ENCODE measurements around the gene LYST.

Gene LYST

DNA sequence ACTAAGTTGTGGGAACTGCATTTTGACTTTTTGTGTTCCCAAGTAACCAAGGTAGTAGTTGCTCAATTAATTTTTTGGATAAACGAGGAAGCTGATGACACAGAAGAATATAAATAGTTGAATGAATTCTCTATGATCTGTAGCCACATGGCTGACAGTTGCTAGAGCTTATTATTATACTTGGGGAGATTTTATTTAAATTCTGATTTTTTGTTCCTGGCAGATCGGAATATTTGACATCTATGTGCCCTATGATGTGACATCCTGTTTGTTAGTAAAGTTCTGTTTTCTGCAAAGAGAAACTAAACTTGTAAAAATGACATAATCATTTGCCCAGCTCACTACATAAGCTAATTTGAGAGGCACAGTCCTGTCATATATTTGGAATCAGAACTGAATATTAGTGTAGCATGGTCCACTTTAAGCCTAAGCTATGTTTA, 9.7 kb upstream of the LYST start:
- no peaks in the 10 kb centered on the region for H3K4me1 ChIP-seq (ENCODE audit: control insufficient read depth in 1 of 2, insufficient read depth in 2 of 2, low read length in 2 of 2)
- H2BK120ac ChIP-seq (ENCODE audit: insufficient read depth, low read length, poor library complexity) = no peak overlapping the region
- no peak overlapping the region for H3K18ac ChIP-seq (ENCODE audit: low read length)
- H3K23ac ChIP-seq (ENCODE audit: low read length) = no peak overlapping the region
- H3K9ac ChIP-seq (ENCODE audit: low read length) = no peak overlapping the region
- no peak overlapping the region for H2BK5ac ChIP-seq (ENCODE audit: low read depth, low read length, poor library complexity)
- no peak overlapping the region for H3K14ac ChIP-seq (ENCODE audit: low read length)
- no peaks in the 10 kb centered on the region for H3K27me3 ChIP-seq (ENCODE audit: insufficient read depth, low read length)
- no peak overlapping the region for H2AFZ ChIP-seq (ENCODE audit: insufficient read depth, low read length, poor library complexity)
- no peak overlapping the region for H4K8ac ChIP-seq (ENCODE audit: low read depth, low read length)
- H2BK12ac ChIP-seq (ENCODE audit: low read length) = no peak overlapping the region
- H3K9me3 ChIP-seq (ENCODE audit: insufficient read depth, low read depth, low read length) = no peaks in the 10 kb centered on the region
- no peaks in the 10 kb centered on the region for H3K36me3 ChIP-seq (ENCODE audit: control insufficient read depth in 1 of 2, insufficient read depth in 2 of 2, low read length in 2 of 2)
- H3K79me1 ChIP-seq (ENCODE audit: low read length) = no peaks in the 10 kb centered on the region
- no peak overlapping the region for H2AK5ac ChIP-seq (ENCODE audit: low read length)
- H4K12ac ChIP-seq (ENCODE audit: low read depth, low read length) = no peak overlapping the region
- no peak overlapping the region for H3K4me3 ChIP-seq (ENCODE audit: low read depth, low read length)
- H3K79me2 ChIP-seq (ENCODE audit: control insufficient read depth, insufficient read depth, low read length, poor library complexity) = no peaks in the 10 kb centered on the region
- H3K4me2 ChIP-seq (ENCODE audit: low read length) = no peak overlapping the region
- no peak overlapping the region for H4K91ac ChIP-seq (ENCODE audit: low read depth, low read length)
- no peak for DNase-seq
- H3K27ac ChIP-seq (ENCODE audit: low read depth, low read length) = no peak overlapping the region
- no CpG with 5 or more reads among the region's 2 CpGs for WGBS (ENCODE audit: extremely low coverage, insufficient coverage, insufficient read length)
- H3K4ac ChIP-seq (ENCODE audit: low read depth, low read length) = no peak overlapping the region

DNA sequence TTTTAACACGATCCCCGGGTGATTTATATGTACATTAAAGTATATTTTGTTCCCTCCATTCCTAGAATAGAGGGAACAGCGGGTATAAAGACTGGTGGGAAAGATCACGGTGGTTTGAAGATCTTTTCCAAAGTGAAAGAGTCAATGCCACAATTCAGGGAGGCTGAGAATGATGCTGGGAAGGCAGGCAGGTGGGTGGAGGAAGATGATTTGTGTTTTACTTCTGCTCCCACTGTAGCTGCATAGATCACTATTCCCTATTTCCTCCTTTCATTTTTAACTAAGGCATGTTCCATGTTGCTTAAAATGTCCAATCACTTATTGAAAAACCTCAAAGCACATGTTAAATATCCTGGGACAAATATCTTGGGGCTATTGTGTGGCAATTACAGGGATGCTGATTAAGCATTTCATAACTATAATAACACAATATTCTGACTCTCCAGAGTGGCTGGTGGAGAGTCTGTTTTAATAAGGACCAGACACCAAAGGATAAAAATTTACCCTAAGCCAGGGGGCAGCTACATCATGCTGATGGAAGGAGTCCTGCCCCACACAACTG, 8.4 kb upstream of the LYST start:
- WGBS (ENCODE audit: extremely low coverage, insufficient coverage, insufficient read length) = no CpG with 5 or more reads among the region's 4 CpGs

DNA sequence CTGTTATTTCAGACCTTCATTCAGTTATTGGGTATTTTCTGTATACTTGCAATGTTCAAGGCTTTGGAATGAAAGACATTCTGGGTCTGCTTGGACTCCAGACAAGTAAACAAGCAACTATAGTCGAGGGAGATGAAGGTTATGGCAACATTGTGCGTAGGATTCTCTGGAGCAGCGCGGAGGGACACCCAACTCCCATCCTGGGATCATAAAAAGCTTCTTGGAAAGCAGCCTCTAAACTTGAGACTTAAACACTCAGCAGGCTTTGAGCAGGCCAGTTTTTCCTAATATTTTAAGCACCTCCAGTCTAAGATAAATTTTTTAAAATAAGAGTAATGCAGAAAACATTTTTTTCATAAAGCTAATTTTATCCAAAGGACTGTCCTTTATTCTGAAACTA, 7.6 kb upstream of the LYST start:
- no CpG with 5 or more reads among the region's 4 CpGs for WGBS (ENCODE audit: extremely low coverage, insufficient coverage, insufficient read length)
- Histone ChIP-seq H4K8ac (ENCODE audit: low read depth, low read length) (no peak overlapping the region), H3K14ac (ENCODE audit: low read length) (no peak overlapping the region), H3K9ac (ENCODE audit: low read length) (no peak overlapping the region), H3K4ac (ENCODE audit: low read depth, low read length) (no peak overlapping the region), H3K9me3 (ENCODE audit: insufficient read depth, low read depth, low read length) (no peaks in the 10 kb centered on the region), H3K4me2 (ENCODE audit: low read length) (no peak overlapping the region), H4K12ac (ENCODE audit: low read depth, low read length) (no peak overlapping the region), H2BK120ac (ENCODE audit: insufficient read depth, low read length, poor library complexity) (no peak overlapping the region), H3K27me3 (ENCODE audit: insufficient read depth, low read length) (no peaks in the 10 kb centered on the region), H4K91ac (ENCODE audit: low read depth, low read length) (no peak overlapping the region), H2BK12ac (ENCODE audit: low read length) (no peak overlapping the region), H3K23ac (ENCODE audit: low read length) (no peak overlapping the region), H2AK5ac (ENCODE audit: low read length) (no peak overlapping the region), H3K36me3 (ENCODE audit: control insufficient read depth in 1 of 2, insufficient read depth in 2 of 2, low read length in 2 of 2) (no peaks in the 10 kb centered on the region), H3K4me1 (ENCODE audit: control insufficient read depth in 1 of 2, insufficient read depth in 2 of 2, low read length in 2 of 2) (no peaks in the 10 kb centered on the region), H3K4me3 (ENCODE audit: low read depth, low read length) (no peak overlapping the region), H2BK5ac (ENCODE audit: low read depth, low read length, poor library complexity) (no peak overlapping the region), H3K18ac (ENCODE audit: low read length) (no peak overlapping the region), H2AFZ (ENCODE audit: insufficient read depth, low read length, poor library complexity) (no peak overlapping the region), H3K79me1 (ENCODE audit: low read length) (no peaks in the 10 kb centered on the region), H3K27ac (ENCODE audit: low read depth, low read length) (no peak overlapping the region), H3K79me2 (ENCODE audit: control insufficient read depth, insufficient read depth, low read length, poor library complexity) (no peaks in the 10 kb centered on the region)
- DNase-seq = no peak

More for the DNA sequence above, 8.4 kb upstream of the LYST start:
- Histone ChIP-seq H3K79me1 (ENCODE audit: low read length) (no peaks in the 10 kb centered on the region), H3K9me3 (ENCODE audit: insufficient read depth, low read depth, low read length) (no peaks in the 10 kb centered on the region), H3K79me2 (ENCODE audit: control insufficient read depth, insufficient read depth, low read length, poor library complexity) (no peaks in the 10 kb centered on the region), H3K27me3 (ENCODE audit: insufficient read depth, low read length) (no peaks in the 10 kb centered on the region), H3K36me3 (ENCODE audit: control insufficient read depth in 1 of 2, insufficient read depth in 2 of 2, low read length in 2 of 2) (no peaks in the 10 kb centered on the region), H3K4me3 (ENCODE audit: low read depth, low read length) (no peak overlapping the region), H4K91ac (ENCODE audit: low read depth, low read length) (no peak overlapping the region), H3K9ac (ENCODE audit: low read length) (no peak overlapping the region), H4K8ac (ENCODE audit: low read depth, low read length) (no peak overlapping the region), H2BK120ac (ENCODE audit: insufficient read depth, low read length, poor library complexity) (no peak overlapping the region), H3K4ac (ENCODE audit: low read depth, low read length) (no peak overlapping the region), H2BK12ac (ENCODE audit: low read length) (no peak overlapping the region), H3K4me1 (ENCODE audit: control insufficient read depth in 1 of 2, insufficient read depth in 2 of 2, low read length in 2 of 2) (no peaks in the 10 kb centered on the region), H2AFZ (ENCODE audit: insufficient read depth, low read length, poor library complexity) (no peak overlapping the region), H2BK5ac (ENCODE audit: low read depth, low read length, poor library complexity) (no peak overlapping the region), H3K23ac (ENCODE audit: low read length) (no peak overlapping the region), H2AK5ac (ENCODE audit: low read length) (no peak overlapping the region), H4K12ac (ENCODE audit: low read depth, low read length) (no peak overlapping the region), H3K18ac (ENCODE audit: low read length) (no peak overlapping the region), H3K27ac (ENCODE audit: low read depth, low read length) (no peak overlapping the region), H3K4me2 (ENCODE audit: low read length) (no peak overlapping the region), H3K14ac (ENCODE audit: low read length) (no peak overlapping the region)
- no peak for DNase-seq

DNA sequence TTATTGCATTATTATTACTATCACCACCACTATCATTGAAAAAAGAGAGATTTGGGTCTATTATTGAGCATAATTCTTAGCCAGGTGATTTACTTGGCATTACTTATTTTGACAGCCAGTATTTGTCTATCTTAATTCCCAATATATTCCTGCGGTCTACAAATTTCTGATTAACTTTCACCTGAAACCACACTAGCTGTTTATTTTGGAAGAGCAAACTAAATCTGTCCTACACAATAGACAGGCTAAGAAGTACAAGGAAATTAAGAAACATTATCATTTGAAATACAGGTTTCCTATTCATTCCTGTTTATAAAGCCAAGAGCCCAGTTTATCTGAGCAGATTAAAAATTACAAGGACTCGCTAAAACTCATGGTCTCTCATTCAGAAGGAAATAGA, 6.9 kb upstream of the LYST start:
- no peak overlapping the region for H3K4me2 ChIP-seq (ENCODE audit: low read length)
- no peaks in the 10 kb centered on the region for H3K36me3 ChIP-seq (ENCODE audit: control insufficient read depth in 1 of 2, insufficient read depth in 2 of 2, low read length in 2 of 2)
- no peak overlapping the region for H3K9ac ChIP-seq (ENCODE audit: low read length)
- H3K18ac ChIP-seq (ENCODE audit: low read length) = no peak overlapping the region
- H2BK12ac ChIP-seq (ENCODE audit: low read length) = no peak overlapping the region
- H3K4me1 ChIP-seq (ENCODE audit: control insufficient read depth in 1 of 2, insufficient read depth in 2 of 2, low read length in 2 of 2) = no peaks in the 10 kb centered on the region
- H2AFZ ChIP-seq (ENCODE audit: insufficient read depth, low read length, poor library complexity) = no peak overlapping the region
- WGBS (ENCODE audit: extremely low coverage, insufficient coverage, insufficient read length) = no CpG with 5 or more reads among the region's 2 CpGs
- no peaks in the 10 kb centered on the region for H3K79me1 ChIP-seq (ENCODE audit: low read length)
- H3K79me2 ChIP-seq (ENCODE audit: control insufficient read depth, insufficient read depth, low read length, poor library complexity) = no peaks in the 10 kb centered on the region
- no peak overlapping the region for H2BK120ac ChIP-seq (ENCODE audit: insufficient read depth, low read length, poor library complexity)
- no peak overlapping the region for H2BK5ac ChIP-seq (ENCODE audit: low read depth, low read length, poor library complexity)
- H4K12ac ChIP-seq (ENCODE audit: low read depth, low read length) = no peak overlapping the region
- no peak overlapping the region for H3K23ac ChIP-seq (ENCODE audit: low read length)
- H4K8ac ChIP-seq (ENCODE audit: low read depth, low read length) = no peak overlapping the region
- no peak overlapping the region for H2AK5ac ChIP-seq (ENCODE audit: low read length)
- no peak overlapping the region for H3K27ac ChIP-seq (ENCODE audit: low read depth, low read length)
- DNase-seq = no peak
- no peak overlapping the region for H3K4ac ChIP-seq (ENCODE audit: low read depth, low read length)
- H3K27me3 ChIP-seq (ENCODE audit: insufficient read depth, low read length) = no peaks in the 10 kb centered on the region
- no peak overlapping the region for H3K14ac ChIP-seq (ENCODE audit: low read length)
- no peak overlapping the region for H3K4me3 ChIP-seq (ENCODE audit: low read depth, low read length)
- no peaks in the 10 kb centered on the region for H3K9me3 ChIP-seq (ENCODE audit: insufficient read depth, low read depth, low read length)
- H4K91ac ChIP-seq (ENCODE audit: low read depth, low read length) = no peak overlapping the region

All from trophoblast cell (in vitro differentiated cells and primary cell).